ENCODE measurements around the gene GSTM3. TPM values are rescaled to one million over a fixed set of nuclear protein-coding genes. Genes with fewer than 3 reads are reported as not detected.

The GSTM3 gene
- total and polyA plus RNA-seq, 2 of the 13 experiments (the other 11 are each of a cell fraction or from before 2014, with no cell fraction given) = 127 to 142 TPM

DNA sequence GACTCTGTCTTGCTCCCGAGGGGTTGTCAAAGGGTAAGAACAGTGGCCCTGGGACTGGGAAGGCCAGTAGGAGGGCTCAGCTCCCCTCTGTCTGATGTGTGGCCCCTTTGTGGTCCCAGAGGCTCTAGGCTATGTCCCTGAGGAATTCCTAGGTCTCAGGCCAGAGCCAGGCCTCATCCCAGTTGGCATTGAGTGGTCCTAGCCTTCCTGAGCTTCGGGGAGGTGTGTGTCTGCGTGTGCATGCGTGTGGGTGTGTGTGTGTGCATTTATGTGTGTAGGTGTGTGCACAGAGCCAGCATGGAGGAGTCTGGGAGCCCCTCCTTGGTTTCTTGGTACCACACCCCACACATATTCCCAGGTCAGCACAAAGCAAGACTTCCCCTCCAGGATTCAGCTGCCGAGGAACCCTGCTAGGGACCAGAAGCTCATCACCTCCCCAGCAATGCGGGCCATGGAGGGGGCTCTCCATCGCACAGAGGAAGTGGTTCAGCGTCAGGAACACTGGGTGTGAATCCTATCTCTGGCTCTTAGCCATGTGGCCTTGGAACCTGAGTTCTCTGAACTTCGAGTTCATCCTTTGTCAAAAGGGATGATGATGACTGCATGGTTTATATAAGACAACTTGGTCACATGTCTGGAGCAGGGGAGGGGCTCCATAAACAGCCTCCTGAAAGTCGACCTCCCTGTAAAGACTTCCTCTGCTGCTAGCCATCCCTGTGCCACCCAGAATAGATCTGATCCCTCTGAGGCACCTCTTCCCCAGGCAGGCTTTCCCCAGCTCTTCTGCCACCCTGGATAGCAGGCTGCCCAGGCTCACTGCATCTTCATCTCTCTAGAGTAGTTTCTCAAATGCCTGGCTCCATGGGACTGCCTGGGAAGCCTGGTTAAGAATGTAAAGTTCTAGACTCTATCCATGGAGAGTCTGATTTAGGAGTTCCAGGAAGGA is 31.1 kb upstream of the GSTM3 start (continued):
- TF ChIP-seq ZNF446 (CRISPR knock-in tag; IDR thresholded peaks at IDR 0.05) (no peak), ZFAT (CRISPR knock-in tag; conservative IDR thresholded peaks at IDR 0.05) (no peak), ZSCAN29 (CRISPR knock-in tag; conservative IDR thresholded peaks at IDR 0.05) (no peak), FLYWCH1 (CRISPR knock-in tag; IDR thresholded peaks at IDR 0.05) (no peak), SRSF4 (IDR thresholded peaks at IDR 0.05; ENCODE audit: low read depth, low read length, poor library complexity, severe bottlenecking) (no peak), SYNCRIP (IDR thresholded peaks at IDR 0.05; ENCODE audit: insufficient read depth, low read depth, low read length) (no peak), ELF4 (CRISPR knock-in tag; IDR thresholded peaks at IDR 0.05; ENCODE audit: borderline replicate concordance) (no peak), EZH2 (conservative IDR thresholded peaks at IDR 0.05; ENCODE audit: low read depth, low read length) (no peak), MBD4 (IDR thresholded peaks at IDR 0.05; ENCODE audit: borderline replicate concordance, low read length) (no peak), MXD4 (CRISPR knock-in tag; IDR thresholded peaks at IDR 0.05) (no peak), PLRG1 (conservative IDR thresholded peaks at IDR 0.05) (no peak), MTF1 (CRISPR knock-in tag; IDR thresholded peaks at IDR 0.05) (no peak), TBP (CRISPR knock-in tag; IDR thresholded peaks at IDR 0.05) (no peak)
- TF ChIP-seq, protein P1, sequence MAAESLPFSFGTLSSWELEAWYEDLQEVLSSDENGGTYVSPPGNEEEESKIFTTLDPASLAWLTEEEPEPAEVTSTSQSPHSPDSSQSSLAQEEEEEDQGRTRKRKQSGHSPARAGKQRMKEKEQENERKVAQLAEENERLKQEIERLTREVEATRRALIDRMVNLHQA (CRISPR knock-in tag; IDR thresholded peaks at IDR 0.05) = no peak
- TF ChIP-seq, protein P2, sequence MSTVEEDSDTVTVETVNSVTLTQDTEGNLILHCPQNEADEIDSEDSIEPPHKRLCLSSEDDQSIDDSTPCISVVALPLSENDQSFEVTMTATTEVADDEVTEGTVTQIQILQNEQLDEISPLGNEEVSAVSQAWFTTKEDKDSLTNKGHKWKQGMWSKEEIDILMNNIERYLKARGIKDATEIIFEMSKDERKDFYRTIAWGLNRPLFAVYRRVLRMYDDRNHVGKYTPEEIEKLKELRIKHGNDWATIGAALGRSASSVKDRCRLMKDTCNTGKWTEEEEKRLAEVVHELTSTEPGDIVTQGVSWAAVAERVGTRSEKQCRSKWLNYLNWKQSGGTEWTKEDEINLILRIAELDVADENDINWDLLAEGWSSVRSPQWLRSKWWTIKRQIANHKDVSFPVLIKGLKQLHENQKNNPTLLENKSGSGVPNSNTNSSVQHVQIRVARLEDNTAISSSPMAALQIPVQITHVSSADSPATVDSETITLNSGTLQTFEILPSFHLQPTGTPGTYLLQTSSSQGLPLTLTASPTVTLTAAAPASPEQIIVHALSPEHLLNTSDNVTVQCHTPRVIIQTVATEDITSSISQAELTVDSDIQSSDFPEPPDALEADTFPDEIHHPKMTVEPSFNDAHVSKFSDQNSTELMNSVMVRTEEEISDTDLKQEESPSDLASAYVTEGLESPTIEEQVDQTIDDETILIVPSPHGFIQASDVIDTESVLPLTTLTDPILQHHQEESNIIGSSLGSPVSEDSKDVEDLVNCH (CRISPR knock-in tag; IDR thresholded peaks at IDR 0.05) = no peak
- TF ChIP-seq, protein P3, sequence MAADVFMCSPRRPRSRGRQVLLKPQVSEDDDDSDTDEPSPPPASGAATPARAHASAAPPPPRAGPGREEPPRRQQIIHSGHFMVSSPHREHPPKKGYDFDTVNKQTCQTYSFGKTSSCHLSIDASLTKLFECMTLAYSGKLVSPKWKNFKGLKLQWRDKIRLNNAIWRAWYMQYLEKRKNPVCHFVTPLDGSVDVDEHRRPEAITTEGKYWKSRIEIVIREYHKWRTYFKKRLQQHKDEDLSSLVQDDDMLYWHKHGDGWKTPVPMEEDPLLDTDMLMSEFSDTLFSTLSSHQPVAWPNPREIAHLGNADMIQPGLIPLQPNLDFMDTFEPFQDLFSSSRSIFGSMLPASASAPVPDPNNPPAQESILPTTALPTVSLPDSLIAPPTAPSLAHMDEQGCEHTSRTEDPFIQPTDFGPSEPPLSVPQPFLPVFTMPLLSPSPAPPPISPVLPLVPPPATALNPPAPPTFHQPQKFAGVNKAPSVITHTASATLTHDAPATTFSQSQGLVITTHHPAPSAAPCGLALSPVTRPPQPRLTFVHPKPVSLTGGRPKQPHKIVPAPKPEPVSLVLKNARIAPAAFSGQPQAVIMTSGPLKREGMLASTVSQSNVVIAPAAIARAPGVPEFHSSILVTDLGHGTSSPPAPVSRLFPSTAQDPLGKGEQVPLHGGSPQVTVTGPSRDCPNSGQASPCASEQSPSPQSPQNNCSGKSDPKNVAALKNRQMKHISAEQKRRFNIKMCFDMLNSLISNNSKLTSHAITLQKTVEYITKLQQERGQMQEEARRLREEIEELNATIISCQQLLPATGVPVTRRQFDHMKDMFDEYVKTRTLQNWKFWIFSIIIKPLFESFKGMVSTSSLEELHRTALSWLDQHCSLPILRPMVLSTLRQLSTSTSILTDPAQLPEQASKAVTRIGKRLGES (CRISPR knock-in tag; IDR thresholded peaks at IDR 0.05; ENCODE audit: borderline replicate concordance) = no peak
- TF ChIP-seq, protein P4, sequence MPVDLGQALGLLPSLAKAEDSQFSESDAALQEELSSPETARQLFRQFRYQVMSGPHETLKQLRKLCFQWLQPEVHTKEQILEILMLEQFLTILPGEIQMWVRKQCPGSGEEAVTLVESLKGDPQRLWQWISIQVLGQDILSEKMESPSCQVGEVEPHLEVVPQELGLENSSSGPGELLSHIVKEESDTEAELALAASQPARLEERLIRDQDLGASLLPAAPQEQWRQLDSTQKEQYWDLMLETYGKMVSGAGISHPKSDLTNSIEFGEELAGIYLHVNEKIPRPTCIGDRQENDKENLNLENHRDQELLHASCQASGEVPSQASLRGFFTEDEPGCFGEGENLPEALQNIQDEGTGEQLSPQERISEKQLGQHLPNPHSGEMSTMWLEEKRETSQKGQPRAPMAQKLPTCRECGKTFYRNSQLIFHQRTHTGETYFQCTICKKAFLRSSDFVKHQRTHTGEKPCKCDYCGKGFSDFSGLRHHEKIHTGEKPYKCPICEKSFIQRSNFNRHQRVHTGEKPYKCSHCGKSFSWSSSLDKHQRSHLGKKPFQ (CRISPR knock-in tag; IDR thresholded peaks at IDR 0.05; ENCODE audit: insufficient replicate concordance) = peak; percentile 92
- TF ChIP-seq, protein P5, sequence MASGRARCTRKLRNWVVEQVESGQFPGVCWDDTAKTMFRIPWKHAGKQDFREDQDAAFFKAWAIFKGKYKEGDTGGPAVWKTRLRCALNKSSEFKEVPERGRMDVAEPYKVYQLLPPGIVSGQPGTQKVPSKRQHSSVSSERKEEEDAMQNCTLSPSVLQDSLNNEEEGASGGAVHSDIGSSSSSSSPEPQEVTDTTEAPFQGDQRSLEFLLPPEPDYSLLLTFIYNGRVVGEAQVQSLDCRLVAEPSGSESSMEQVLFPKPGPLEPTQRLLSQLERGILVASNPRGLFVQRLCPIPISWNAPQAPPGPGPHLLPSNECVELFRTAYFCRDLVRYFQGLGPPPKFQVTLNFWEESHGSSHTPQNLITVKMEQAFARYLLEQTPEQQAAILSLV (CRISPR knock-in tag; IDR thresholded peaks at IDR 0.05; ENCODE audit: borderline replicate concordance) = no peak

Measured in HepG2 (cell line).